T-helper 2 cell treated with Interferon-gamma antibody and Interleukin-4, amounts not matched to agents 5 μg/mL and 100 μg/mL, for 36 hours (primary cell): Measurements from ENCODE around the gene ARHGAP22.

Source experiments
- DNase-seq: peaks from one replicate; pipeline ENCODE4 v3.0.0; 2021; ENCODE audit warnings: low spot score
- H3K27ac Mint-ChIP-seq: one replicate; pipeline ENCODE4 v1.8.0; 2021; ENCODE audit warnings: mild to moderate bottlenecking, mixed read lengths
- H3K27me3 Mint-ChIP-seq: one replicate; pipeline ENCODE4 v1.8.0; 2021; ENCODE audit warnings: low read depth, mixed read lengths
- H3K36me3 Mint-ChIP-seq: one replicate; pipeline ENCODE4 v1.8.0; 2021; ENCODE audit warnings: low read depth, mixed read lengths
- H3K4me1 Mint-ChIP-seq: one replicate; pipeline ENCODE4 v1.8.0; 2021; ENCODE audit warnings: low read depth, mixed read lengths
- H3K4me3 Mint-ChIP-seq: one replicate; pipeline ENCODE4 v1.8.0; 2022; ENCODE audit warnings: mild to moderate bottlenecking, moderate library complexity, mixed read lengths
- H3K9me3 Mint-ChIP-seq: one replicate; pipeline ENCODE4 v1.8.0; 2021; ENCODE audit warnings: mixed read lengths

Gene ARHGAP22

GRCh38 chr10:48523820-48524758, 80.8 kb downstream of the ARHGAP22 start:
- Mint-ChIP-seq H3K9me3 (no peaks in the 10 kb centered on the region), H3K4me1 (no peaks in the 10 kb centered on the region), H3K4me3 (no peak overlapping the region), H3K27me3 (peaks cover 57% of the 10 kb centered on the region), H3K27ac (no peak overlapping the region), H3K36me3 (no peaks in the 10 kb centered on the region)
- no peak for DNase-seq

- no peak overlapping the region for H3K27ac Mint-ChIP-seq
- peaks cover 58% of the 10 kb centered on the region for H3K27me3 Mint-ChIP-seq
- no peak for DNase-seq
Measured at GRCh38 chr10:48523212-48523819, 81.6 kb downstream of the ARHGAP22 start.

GRCh38 chr10:48522011-48522765, 82.7 kb downstream of the ARHGAP22 start:
- no peak overlapping the region for H3K4me3 Mint-ChIP-seq
- H3K27me3 Mint-ChIP-seq = peaks cover 57% of the 10 kb centered on the region
- no peaks in the 10 kb centered on the region for H3K4me1 Mint-ChIP-seq
- no peak for DNase-seq
- H3K27ac Mint-ChIP-seq = no peak overlapping the region
- no peaks in the 10 kb centered on the region for H3K9me3 Mint-ChIP-seq
- no peaks in the 10 kb centered on the region for H3K36me3 Mint-ChIP-seq

More at GRCh38 chr10:48523212-48523819, 81.6 kb downstream of the ARHGAP22 start:
- H3K4me3 Mint-ChIP-seq = no peak overlapping the region
- H3K36me3 Mint-ChIP-seq = no peaks in the 10 kb centered on the region
- no peaks in the 10 kb centered on the region for H3K9me3 Mint-ChIP-seq
- H3K4me1 Mint-ChIP-seq = no peaks in the 10 kb centered on the region

GRCh38 chr10:48520594-48520993, 84.3 kb downstream of the ARHGAP22 start:
- DNase-seq = no peak
- no peak overlapping the region for H3K27ac Mint-ChIP-seq
- no peaks in the 10 kb centered on the region for H3K9me3 Mint-ChIP-seq
- H3K36me3 Mint-ChIP-seq = no peaks in the 10 kb centered on the region
- no peaks in the 10 kb centered on the region for H3K4me1 Mint-ChIP-seq
- no peak overlapping the region for H3K4me3 Mint-ChIP-seq
- peaks cover 55% of the 10 kb centered on the region for H3K27me3 Mint-ChIP-seq

- DNase-seq = no peak
- no peaks in the 10 kb centered on the region for H3K36me3 Mint-ChIP-seq
- no peaks in the 10 kb centered on the region for H3K4me1 Mint-ChIP-seq
- no peak overlapping the region for H3K4me3 Mint-ChIP-seq
- H3K9me3 Mint-ChIP-seq = peaks cover 3% of the 10 kb centered on the region
- peaks cover 53% of the 10 kb centered on the region for H3K27me3 Mint-ChIP-seq
- H3K27ac Mint-ChIP-seq = no peak overlapping the region
Measured at GRCh38 chr10:48520184-48520506, 84.7 kb downstream of the ARHGAP22 start.

- Mint-ChIP-seq H3K36me3 (no peaks in the 10 kb centered on the region), H3K4me3 (no peak overlapping the region), H3K27me3 (peaks cover 50% of the 10 kb centered on the region), H3K9me3 (peaks cover 5% of the 10 kb centered on the region), H3K27ac (no peak overlapping the region), H3K4me1 (no peaks in the 10 kb centered on the region)
- DNase-seq = no peak
Measured at GRCh38 chr10:48519481-48520183, 85.2 kb downstream of the ARHGAP22 start.

- H3K27me3 Mint-ChIP-seq = peaks cover 48% of the 10 kb centered on the region
- H3K27ac Mint-ChIP-seq = no peak overlapping the region
- H3K36me3 Mint-ChIP-seq = no peaks in the 10 kb centered on the region
- DNase-seq = no peak
- no peaks in the 10 kb centered on the region for H3K4me1 Mint-ChIP-seq
- H3K4me3 Mint-ChIP-seq = no peak overlapping the region
- H3K9me3 Mint-ChIP-seq = peaks cover 8% of the 10 kb centered on the region
Measured at GRCh38 chr10:48518986-48519385, 85.9 kb downstream of the ARHGAP22 start.

GRCh38 chr10:48517911-48518811, 86.7 kb downstream of the ARHGAP22 start:
- Mint-ChIP-seq H3K9me3 (peaks cover 10% of the 10 kb centered on the region), H3K4me1 (no peaks in the 10 kb centered on the region), H3K27ac (no peak overlapping the region), H3K27me3 (peaks cover 50% of the 10 kb centered on the region), H3K4me3 (no peak overlapping the region), H3K36me3 (no peaks in the 10 kb centered on the region)
- DNase-seq = no peak

GRCh38 chr10:48517482-48517881, 87.4 kb downstream of the ARHGAP22 start:
- Mint-ChIP-seq H3K4me1 (no peaks in the 10 kb centered on the region), H3K36me3 (no peaks in the 10 kb centered on the region), H3K4me3 (no peak overlapping the region), H3K27ac (no peak overlapping the region), H3K9me3 (peaks cover 10% of the 10 kb centered on the region), H3K27me3 (peaks cover 43% of the 10 kb centered on the region)
- no peak for DNase-seq

GRCh38 chr10:48516911-48517310, 88.0 kb downstream of the ARHGAP22 start:
- Mint-ChIP-seq H3K27ac (no peak overlapping the region), H3K9me3 (peaks cover 10% of the 10 kb centered on the region), H3K27me3 (peaks cover 39% of the 10 kb centered on the region), H3K4me3 (no peak overlapping the region), H3K36me3 (no peaks in the 10 kb centered on the region), H3K4me1 (no peaks in the 10 kb centered on the region)
- DNase-seq = no peak

GRCh38 chr10:48514916-48515315, 90.0 kb downstream of the ARHGAP22 start:
- Mint-ChIP-seq H3K9me3 (peaks cover 10% of the 10 kb centered on the region), H3K27me3 (peaks cover 19% of the 10 kb centered on the region), H3K4me1 (no peaks in the 10 kb centered on the region), H3K27ac (no peak overlapping the region), H3K36me3 (no peaks in the 10 kb centered on the region), H3K4me3 (no peak overlapping the region)
- DNase-seq = no peak

- DNase-seq = no peak
- Mint-ChIP-seq H3K4me3 (no peak overlapping the region), H3K4me1 (no peaks in the 10 kb centered on the region), H3K36me3 (no peaks in the 10 kb centered on the region), H3K27ac (no peak overlapping the region), H3K27me3 (peaks cover 13% of the 10 kb centered on the region), H3K9me3 (peaks cover 10% of the 10 kb centered on the region)
Measured at GRCh38 chr10:48514255-48514654, 90.6 kb downstream of the ARHGAP22 start.

GRCh38 chr10:48512861-48513260, 92.0 kb downstream of the ARHGAP22 start:
- H3K36me3 Mint-ChIP-seq = no peaks in the 10 kb centered on the region
- DNase-seq = no peak
- H3K4me3 Mint-ChIP-seq = no peak overlapping the region
- H3K9me3 Mint-ChIP-seq = peaks cover 10% of the 10 kb centered on the region
- peaks cover 9% of the 10 kb centered on the region for H3K27me3 Mint-ChIP-seq
- no peak overlapping the region for H3K27ac Mint-ChIP-seq
- no peaks in the 10 kb centered on the region for H3K4me1 Mint-ChIP-seq
